ENCODE data around the gene ERF.
"Not testable (repeated sequence)": the region's sequence is repeated elsewhere in the genome, so short reads cannot be mapped to it uniquely, and the experiment has no call there.

ERF gene

DNA sequence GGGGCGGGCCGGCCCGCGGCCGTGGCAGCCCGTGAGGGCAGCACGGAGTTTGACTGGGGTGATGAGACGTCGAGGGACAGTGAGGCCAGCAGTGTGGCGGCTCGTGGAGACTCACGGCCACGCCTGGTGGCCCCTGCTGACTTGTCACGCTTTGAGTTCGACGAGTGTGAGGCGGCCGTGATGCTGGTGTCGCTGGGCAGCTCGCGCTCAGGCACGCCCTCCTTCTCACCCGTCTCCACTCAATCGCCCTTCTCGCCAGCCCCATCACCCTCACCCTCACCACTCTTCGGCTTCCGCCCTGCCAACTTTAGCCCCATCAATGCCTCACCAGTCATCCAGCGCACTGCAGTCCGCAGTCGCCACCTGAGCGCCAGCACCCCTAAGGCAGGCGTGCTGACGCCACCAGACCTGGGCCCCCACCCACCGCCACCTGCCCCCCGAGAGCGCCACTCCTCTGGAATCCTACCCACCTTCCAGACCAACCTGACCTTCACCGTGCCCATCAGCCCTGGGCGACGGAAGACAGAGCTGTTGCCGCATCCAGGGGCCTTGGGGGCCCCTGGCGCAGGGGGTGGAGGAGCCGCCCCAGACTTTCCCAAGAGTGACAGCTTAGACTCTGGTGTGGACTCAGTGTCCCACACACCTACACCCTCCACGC is 18.6 kb upstream of the ERF start:
- no peak for DNase-seq

DNA sequence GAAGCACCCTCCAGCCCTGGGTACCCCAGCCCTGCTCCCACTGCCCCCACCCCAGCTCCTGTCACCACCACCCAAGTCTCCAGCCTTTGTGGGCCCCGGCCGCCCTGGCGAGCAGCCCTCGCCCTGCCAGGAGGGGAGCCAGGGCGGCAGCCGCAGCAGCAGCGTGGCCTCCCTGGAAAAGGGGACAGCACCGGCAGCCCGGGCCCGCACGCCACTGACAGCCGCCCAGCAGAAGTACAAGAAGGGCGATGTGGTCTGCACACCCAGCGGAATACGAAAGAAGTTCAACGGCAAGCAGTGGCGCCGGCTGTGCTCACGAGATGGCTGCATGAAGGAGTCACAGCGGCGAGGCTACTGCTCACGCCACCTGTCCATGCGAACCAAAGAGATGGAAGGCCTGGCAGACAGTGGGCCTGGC is 18.1 kb upstream of the ERF start:
- no peak for DNase-seq

DNA sequence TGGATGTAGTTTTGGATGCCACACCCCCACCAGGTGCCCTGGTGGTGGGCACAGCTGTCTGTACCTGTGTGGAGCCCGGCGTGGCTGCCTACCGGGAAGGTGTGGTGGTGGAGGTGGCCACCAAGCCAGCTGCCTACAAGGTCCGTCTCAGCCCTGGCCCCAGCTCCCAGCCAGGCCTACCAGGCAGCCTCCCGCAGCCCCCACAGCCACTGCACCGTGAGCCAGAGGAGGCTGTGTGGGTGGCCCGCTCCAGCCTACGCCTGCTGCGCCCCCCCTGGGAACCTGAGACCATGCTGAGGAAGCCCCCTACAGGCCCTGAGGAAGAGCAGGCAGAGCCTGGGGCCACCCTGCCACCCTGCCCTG is 17.6 kb upstream of the ERF start:
- DNase-seq: no peak

DNA sequence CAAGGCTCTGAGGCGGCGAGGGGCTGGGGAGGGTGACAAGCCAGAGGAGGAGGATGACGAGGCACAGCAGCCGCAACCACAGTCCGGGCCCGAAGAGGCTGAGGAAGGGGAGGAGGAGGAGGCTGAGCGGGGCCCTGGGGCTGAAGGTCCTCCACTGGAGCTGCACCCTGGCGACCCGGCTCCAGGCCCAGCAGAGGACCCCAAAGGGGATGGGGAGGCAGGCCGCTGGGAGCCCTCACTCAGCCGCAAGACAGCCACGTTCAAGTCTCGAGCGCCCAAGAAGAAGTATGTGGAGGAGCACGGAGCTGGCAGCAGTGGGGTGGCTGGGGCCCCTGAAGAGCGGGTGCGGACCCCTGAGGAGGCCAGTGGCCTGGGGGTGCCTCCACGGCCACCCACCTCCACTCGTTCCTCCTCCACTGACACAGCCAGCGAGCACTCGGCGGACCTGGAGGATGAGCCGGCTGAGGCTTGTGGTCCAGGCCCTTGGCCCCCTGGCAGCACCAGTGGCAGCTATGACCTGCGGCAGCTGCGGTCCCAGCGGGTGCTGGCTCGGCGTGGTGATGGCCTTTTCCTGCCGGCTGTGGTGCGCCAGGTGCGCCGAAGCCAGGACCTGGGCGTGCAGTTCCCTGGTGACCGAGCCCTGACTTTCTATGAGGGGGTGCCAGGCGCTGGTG is 17.1 kb upstream of the ERF start:
- no peak for DNase-seq

DNA sequence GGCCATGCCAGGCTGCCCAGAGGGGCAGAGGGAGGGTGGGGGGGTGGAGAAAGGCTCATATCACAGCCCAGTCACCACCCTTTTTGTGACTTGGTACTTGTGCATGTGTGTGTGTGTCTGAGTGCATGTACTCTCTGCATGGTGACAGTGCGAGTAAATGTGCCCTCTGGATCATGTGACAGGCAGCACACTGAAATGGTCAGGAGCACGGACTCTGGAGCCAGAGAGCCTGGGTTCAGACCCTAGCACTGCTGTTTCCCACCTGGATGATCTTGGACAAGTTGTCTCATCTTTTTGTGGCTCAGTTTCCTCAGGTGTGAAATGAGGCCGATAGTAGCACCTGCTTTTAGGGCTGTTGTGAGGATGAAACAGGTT is 16.1 kb upstream of the ERF start:
- no peak for DNase-seq

DNA sequence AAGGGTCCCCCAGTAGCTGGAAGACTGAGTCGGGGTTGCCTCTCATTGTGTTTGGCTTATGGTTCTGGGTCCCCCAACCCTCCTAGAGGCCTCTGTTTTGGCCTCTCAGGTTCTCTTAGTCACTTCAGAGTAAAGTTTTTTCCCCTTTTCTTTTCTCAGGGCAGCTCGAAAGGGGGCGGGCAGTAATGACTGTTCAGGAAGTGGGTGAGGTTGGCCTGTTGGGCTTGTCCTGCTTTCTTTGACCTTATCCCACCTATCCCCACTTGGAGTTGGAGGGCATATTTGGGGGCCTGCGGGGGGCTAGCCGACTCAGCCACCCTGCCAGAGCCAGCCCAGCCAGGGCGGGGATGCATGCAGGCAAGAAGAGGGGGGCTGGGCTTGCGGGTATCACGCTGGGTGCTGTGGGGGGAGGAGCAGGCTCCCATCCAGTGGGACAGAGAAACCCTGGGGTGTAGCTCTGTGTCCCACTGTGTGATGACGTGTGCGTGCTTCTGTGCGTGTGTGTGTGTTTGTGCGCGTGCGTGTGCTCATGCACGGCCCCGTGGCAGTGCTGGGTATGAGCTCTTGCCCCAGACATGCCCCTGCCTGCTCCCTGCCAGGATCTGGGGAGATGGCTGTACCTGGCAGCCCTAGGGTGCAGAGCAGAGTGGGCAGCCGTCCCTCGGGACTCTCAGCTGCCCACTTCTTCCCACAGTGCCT is 15.6 kb upstream of the ERF start:
- DNase-seq: no peak

DNA sequence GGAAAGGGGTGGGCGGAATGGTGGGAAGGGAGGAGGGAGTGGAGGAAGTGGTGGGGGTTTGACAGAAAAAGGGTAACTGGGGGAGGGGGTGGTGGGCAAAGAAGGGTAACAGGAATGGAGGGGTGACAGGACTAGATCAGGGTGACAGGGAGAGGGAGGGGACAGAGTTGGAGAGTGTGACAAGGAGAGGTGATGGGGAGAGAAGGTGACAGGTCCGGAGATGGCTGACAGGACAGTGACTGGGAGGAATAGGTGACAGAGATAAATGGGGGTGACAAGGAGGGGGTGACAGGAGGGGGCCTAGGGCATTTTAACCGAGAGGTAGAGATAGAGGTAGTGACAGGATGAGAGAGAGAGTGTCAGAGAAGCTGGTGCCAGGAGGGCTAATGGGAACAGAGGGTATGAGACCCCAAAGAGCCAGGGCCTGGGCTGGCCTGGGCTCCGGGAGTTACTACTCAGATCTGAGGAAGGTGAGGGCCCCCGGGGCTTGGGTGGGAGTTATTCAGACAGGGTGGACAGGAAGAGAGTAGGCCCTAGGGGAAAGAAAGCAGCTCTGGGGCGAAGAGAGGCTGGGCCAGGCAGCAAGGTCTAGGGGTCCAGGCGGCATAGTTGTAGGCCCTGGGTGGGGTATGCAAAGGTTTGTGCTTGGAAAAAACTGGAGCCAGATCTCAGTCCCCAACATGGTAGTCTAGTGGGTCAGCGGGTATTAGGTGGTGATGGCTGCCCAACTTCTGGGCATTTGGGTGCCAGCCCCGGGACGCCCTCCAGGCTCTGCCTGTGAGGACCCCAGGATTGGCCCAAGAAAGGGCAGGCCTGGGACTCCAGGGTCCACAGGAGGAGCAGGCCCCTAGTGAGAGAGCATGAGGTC is 14.8 kb upstream of the ERF start:
- no peak for DNase-seq

DNA sequence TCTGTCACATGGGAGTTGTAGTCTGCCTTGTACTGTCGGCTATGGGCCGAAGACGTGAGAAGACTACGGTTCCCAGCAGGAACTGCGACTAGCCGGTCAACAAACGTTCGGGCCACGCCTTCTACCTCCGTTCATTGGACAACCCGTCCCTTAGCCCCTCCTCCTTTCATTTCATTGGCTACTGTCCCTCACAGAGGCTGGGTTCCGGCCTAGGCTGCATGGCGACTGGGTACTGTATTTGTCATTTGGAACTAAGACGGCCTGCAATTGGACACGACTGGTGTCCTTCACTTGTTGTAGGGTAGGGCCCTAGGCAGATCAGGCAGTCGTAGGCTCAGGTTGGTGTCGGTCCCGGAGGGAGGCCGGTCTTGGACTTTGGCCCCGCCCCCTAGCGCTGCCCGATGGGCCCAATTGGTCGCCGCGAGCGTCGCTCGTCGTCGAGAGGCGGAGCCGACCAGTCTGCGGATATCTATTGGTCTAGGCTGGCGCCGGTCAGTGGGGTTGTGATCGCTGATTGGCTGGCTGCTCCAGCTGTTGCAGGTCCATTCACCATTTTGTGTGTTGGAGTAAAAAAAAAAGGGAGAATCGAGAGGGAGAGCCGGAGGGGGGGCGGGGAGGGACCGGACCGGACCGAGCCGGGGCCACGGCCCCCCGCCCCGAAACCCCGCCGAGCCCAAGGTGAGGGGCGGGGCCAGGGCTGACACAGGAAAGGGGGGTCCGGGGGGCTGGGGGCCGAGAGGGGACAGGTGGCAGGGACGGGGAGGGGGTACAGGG is 14.0 kb upstream of the ERF start, which contains the start of gene CIC:
TSS of gene CIC (plus strand) at position 549 of the 774 bp plus-strand sequence. CDS start 2,532 bp downstream, outside the sequence.
- peak; percentile 99 for DNase-seq

DNA sequence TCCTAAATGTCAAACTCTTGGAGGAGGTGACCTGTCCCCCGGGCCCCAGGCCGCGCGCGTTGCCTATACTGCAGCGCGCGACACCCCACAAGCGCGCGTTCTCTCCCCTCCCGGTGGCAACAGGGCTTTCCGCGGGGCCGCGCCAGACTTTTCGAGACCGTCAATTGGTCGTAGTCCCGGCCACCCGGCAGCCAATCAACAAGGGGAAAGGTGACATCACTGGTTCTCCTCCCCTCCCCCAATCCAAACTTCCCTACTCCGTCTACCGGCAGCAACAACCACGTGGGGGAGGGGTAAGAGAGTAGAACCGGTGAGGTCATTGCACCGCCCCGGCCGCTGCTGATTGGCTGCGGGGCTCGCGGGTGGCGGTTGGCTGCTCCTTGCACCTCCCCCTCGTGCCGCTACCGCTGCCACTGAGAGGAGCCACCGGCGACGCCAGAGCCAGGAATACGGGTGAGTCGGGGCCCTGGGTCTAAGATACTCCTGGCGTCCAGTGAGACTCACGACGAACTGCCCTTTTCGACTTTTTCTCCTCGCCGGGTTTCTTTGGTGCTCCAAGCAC is 13.3 kb upstream of the ERF start:
- DNase-seq: peak; percentile 98

DNA sequence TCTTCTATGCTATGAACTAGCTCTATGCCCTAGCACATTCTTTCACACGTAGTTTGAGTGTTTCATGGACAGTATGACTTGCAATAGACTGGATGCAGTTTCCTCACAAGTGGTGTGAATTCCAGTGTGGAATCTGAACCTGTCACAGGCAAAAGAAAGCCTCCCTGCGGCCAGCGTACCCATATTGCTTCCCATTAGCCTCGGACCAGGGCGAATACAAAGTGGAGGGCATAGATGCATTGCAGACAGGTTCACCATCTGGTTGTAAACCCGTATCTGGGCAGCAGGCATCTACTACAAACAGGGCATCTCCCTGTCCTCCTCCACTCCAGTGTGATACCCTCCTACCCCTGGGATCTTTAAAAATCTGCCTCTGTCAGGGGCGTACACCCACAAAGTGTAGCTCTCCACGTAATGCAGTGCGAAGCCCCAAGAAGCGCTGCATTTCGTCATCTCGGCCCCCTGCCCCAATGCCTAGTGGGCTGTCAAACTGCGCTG is 12.8 kb upstream of the ERF start:
- DNase-seq: no peak

DNA sequence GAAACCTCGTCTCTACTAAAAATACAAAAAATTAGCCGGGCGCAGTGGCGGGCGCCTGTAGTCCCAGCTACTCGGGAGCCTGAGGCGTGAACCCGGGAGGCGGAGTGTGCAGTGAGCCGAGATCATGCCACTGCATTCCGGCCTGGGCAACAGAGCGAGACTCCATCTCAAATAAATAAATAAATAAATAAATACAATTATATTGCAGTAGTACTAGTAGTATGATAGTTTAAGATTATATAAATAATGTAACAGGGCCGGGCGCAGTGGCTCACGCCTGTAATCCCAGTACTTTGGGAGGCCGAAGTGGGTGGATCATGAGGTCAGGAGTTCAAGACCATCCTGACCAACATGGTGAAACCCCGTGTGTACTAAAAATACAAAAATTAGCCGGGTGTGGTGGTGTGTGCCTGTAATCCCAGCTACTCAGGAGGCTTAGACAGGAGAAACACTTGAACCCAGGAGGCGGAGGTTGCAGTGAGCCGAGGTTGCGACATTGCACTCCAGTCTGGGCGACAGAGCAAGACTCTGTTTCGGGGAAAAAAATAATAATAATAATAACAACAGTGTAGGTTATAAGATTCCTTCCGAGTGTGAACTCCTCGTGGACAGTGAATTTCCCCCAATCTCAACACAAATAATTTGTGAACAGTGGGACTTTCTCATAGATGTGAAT is 12.1 kb upstream of the ERF start:
- not testable (repeated sequence) for DNase-seq

DNA sequence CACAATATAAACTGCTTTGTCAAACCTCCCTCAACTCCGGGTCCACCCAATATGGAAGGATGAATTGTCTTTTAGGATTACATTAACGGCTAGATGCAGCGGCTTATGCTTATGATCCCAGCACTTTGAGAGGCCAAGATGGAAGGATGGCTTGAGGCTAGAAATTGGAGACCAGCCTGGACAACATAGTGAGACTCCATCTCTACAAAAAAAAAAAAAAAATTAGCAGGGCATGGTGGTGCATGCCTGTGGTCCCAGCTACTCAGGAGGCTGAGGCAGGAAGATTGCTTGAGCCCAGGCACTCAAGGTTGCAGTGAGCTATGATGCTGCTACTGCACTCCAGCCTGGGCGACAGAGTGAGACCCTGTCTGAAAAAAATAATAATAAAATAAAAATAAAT is 11.2 kb upstream of the ERF start:
- DNase-seq: not testable (repeated sequence)

DNA sequence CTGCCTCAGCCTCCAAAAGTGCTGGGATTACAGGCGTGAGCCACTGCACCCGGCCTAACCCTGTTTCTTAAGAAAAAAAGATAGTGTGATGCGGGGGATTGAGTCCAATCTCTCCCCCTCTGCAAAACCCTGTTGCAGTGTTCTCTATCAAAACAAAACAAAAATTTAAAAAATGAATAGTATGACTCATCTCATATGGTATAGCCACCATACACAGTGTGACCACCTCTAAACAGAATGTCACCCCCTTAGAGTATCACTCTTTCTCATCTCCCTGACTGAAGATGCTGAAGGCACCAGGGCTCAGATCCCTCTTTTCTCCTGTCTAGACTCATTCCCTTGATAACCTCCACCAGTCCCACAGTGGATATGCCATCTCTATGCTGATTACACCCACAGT is 6.8 kb upstream of the ERF start:
- no peak for DNase-seq

DNA sequence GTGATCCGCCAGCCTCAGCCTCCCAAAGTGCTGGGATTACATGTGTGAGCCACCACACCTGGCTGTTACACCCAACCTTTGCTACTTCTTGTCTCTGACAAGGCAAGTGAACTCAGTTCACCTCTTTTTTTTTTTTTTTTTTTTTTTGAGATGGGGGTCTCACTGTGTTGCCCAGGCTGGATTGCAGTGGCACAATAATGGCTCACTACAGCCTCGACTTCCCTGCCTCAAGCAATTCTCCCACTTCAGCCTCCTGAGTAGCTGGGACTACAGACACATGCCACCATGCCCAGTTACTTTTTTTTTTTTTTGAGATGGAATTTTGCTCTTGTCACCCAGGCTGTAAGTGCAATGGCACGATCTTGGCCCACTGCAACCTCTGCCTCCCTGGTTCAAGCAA is 2.9 kb upstream of the ERF start:
- DNase-seq: not testable (repeated sequence)

DNA sequence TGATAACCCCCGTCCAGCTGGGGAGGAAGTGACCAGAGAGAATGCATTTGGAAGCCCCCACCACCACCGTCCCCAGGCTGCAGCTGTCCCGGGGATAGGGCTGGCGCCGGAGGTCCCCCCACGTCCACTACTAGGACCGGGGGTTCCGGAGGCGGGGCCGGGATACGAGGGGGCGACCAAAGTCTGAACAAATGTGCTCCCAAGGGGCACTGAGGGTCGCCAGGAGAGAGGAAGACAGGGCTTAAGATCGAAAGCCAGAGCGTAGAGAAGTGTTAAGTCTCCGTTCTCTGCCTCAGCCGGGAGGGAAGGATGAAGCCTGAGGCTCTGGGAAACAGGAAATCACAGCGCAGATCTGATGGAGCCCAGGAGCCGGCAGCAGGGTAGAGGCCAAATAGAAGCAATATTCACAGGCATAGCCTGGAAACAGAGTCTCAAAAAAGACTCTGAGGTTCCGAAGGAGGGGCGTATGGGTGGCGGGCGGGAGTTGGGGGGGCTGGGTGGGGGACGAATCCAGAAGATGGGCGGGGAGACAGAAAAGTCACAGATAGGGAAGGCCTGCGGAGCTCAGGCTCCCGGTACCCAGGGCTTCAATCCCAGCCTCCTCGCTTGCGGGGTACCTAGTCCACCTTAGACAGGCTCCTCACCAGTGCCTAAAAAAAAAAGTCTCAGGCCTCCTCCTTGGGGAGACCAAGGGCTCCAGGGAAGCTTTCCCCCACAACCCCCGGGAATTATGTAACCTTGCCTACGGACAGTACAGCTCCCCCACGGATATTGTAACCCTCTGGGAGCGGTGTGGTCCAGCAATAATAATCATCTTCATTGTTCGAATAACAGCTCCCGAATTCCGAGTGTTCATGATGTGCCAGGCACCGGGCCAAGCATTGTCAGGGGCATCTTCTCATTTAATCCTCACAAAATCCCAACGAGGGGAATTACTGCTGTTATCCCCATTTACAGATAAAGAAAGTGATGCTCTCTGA is 1.1 kb upstream of the ERF start:
- DNase-seq: no peak

DNA sequence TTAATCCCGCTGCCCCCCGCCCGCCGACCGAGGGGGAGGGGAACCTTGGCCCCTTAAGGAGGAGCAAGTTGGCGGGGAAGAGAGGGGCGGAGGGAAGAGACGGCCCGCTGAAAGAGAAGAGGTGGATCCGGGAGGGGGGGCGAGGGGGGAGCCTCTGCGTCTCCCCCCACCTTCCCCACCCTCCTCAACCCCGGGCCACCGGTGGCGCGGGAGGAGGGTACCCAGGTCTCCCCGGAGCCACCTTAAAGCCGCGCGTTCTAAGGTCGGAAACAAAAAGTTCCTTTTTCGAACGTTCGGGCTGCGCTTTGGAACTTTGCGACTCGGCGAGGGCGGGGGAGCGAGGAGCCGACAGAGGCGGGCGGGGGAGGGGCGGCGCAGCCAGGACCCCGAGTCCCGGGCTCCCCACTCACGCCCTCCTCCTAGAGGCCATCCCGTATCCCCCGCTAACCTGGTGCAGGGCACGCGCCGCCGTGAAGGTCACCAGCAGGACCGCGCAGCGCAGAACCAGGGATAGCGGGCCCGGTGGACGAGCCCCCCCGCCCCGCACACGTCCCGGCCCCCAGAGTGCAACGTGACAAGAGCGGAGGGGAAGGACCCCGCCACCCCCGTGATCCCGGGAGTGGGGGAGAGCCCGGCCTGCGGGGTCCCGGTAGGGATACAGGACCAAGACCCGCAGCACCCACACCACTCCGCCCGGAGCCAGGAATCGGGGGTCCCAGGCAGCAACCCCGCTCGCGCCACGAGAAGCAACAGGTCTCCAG is 659 bp downstream of the ERF start:
- no peak for DNase-seq

DNA sequence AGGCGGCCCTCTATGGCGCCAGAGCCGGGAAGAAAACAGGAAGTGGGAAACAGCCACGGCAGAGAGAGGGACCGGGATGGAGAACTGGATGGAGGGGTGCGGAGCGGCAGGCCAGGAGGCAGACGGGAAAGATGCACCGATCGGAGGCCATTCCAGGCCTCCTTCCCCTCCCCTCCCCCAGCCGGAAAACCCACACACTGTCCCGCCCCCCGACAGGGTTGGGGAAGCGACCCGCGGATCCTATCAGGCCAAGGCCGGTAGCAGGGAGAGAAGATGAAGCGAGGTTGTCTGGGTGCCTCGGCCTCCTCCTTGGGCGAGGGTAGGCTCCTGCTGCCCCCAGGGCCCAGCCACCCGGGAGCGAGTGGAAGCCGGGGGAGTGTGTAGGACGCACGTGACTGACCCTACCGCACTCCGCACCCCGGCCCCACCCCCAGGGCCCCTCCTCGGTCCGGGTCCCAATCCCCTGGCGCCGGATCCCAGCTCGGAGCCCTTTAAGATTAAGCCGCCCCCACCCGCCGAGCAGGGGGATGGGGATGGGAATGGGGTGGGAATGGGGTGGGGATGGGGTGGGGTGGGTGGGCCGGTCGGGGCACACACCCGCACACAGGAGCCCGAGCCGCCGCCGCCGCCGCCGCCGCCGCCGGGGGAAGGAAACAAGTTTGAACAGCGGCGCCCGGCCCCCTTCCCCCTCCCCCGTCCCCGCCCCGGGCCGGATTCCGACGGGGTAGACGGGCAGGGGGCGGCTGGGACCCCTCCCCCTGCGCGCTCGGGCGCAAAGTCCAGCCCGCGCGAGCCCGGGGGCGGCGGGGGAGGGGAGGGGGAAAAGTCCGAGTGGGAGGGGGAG is 1.5 kb downstream of the ERF start:
- DNase-seq: no peak

All from GOT3 (cell line).